LoVo (cell line): ENCODE data around the gene JSRP1.

Source experiments
- DNase-seq: peaks from one replicate; pipeline ENCODE4 v3.0.0-alpha.2; 2016; ENCODE audit warnings: low spot score

Gene JSRP1

GRCh38 chr19:2216361-2217225 is 39.6 kb downstream of the JSRP1 start:
- DNase-seq, result no peak

GRCh38 chr19:2215281-2215751 is 40.9 kb downstream of the JSRP1 start:
- no peak for DNase-seq

- no peak for DNase-seq
Measured at GRCh38 chr19:2214251-2214650, 42.0 kb downstream of the JSRP1 start.

GRCh38 chr19:2213799-2214198 is 42.4 kb downstream of the JSRP1 start:
- no peak for DNase-seq

GRCh38 chr19:2212861-2213711 is 43.1 kb downstream of the JSRP1 start:
- DNase-seq, result no peak

GRCh38 chr19:2210987-2211740 is 45.1 kb downstream of the JSRP1 start:
- DNase-seq, result no peak

GRCh38 chr19:2210206-2210605 is 46.0 kb downstream of the JSRP1 start:
- no peak for DNase-seq

GRCh38 chr19:2209408-2209807 is 46.8 kb downstream of the JSRP1 start:
- no peak for DNase-seq

GRCh38 chr19:2208975-2209374 is 47.2 kb downstream of the JSRP1 start:
- no peak for DNase-seq

- no peak for DNase-seq
Measured at GRCh38 chr19:2207991-2208860, 48.0 kb downstream of the JSRP1 start.

GRCh38 chr19:2207008-2207407 is 49.2 kb downstream of the JSRP1 start:
- DNase-seq, result no peak

GRCh38 chr19:2202366-2202765 is 53.9 kb downstream of the JSRP1 start:
- DNase-seq, result no peak
